Sigmoid colon (tissue), 4 donors: ENCODE results near the gene PNPLA1.

Source experiments
- CTCF ChIP-seq, 4 experiments: fragments of 450-650 bp in 3 of 4; fragments of 200-600 bp in 1 of 4; IDR thresholded peaks; one replicate each; pipeline ENCODE4 v1.5.1; 2016 to 2019; ENCODE audit warnings: antibody characterized with exemption in 4 of 4, mild to moderate bottlenecking in 3 of 4, moderate library complexity in 2 of 4
- POLR2AphosphoS5 ChIP-seq, 4 donors: sonication (generic); formaldehyde crosslinking; IDR thresholded peaks; one replicate each; pipeline ENCODE4 v1.6.1; 2017; ENCODE audit warnings: antibody characterized with exemption in 4 of 4

GRCh38 chr6:36350681-36351571 lies 81.1 kb downstream of the PNPLA1 start:
- no peak for TF ChIP-seq CTCF (IDR thresholded peaks at IDR 0.05)
- peak in 1 of 4 donors; percentile 46 for TF ChIP-seq POLR2AphosphoS5 (IDR thresholded peaks at IDR 0.05)
